ENCODE results near the gene RBMX.
"Not testable (repeated sequence)": the region's sequence is repeated elsewhere in the genome, so short reads cannot be mapped to it uniquely, and the experiment has no call there.

Gene RBMX

DNA sequence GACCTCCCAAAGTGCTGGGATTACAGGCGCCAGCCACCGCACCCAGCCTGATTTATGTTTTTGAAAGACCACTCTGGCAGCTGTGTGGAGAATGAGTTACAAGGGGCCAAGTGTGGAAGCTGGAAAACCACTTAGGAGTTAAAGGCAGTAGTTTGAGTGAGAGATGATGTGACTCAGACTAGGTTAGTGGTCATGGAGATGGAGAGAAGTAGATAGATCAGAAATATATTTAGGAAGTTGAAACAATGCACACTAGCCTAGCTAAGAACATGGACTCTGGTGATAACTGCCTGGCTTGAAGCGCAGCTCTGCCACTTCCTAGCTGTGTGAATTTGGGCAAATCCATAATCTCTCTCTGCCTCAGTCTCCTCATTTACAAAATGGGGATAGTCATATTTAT is 11.9 kb upstream of the RBMX start:
- no peak overlapping the region for H3K4me3 ChIP-seq (ENCODE audit: low read depth, low read length)
- TF ChIP-seq, protein P1, sequence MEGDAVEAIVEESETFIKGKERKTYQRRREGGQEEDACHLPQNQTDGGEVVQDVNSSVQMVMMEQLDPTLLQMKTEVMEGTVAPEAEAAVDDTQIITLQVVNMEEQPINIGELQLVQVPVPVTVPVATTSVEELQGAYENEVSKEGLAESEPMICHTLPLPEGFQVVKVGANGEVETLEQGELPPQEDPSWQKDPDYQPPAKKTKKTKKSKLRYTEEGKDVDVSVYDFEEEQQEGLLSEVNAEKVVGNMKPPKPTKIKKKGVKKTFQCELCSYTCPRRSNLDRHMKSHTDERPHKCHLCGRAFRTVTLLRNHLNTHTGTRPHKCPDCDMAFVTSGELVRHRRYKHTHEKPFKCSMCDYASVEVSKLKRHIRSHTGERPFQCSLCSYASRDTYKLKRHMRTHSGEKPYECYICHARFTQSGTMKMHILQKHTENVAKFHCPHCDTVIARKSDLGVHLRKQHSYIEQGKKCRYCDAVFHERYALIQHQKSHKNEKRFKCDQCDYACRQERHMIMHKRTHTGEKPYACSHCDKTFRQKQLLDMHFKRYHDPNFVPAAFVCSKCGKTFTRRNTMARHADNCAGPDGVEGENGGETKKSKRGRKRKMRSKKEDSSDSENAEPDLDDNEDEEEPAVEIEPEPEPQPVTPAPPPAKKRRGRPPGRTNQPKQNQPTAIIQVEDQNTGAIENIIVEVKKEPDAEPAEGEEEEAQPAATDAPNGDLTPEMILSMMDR (IDR thresholded peaks at IDR 0.05; ENCODE audit: borderline replicate concordance, insufficient read depth, low read depth, low read length): no peak

DNA sequence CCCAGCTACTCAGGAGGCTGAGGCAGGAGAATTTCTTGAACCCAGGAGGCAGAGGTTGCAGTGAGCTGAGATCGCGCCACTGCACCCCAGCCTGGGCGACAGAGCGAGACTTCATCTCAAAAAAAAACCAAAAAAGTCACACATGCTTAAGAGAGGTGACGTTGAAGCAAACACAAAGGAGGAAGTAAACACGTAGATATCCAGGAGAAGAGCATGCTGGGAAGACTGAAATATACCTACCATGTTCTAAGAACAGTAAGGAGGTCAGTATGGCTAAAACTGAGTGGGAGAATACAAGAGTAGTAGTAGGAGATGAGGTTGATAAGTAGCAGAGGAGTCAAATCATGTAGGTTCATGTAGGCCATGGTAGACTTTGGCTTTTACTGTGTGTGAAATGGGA is 10.1 kb upstream of the RBMX start:
- H3K4me3 ChIP-seq (ENCODE audit: low read depth, low read length): not testable (repeated sequence)

DNA sequence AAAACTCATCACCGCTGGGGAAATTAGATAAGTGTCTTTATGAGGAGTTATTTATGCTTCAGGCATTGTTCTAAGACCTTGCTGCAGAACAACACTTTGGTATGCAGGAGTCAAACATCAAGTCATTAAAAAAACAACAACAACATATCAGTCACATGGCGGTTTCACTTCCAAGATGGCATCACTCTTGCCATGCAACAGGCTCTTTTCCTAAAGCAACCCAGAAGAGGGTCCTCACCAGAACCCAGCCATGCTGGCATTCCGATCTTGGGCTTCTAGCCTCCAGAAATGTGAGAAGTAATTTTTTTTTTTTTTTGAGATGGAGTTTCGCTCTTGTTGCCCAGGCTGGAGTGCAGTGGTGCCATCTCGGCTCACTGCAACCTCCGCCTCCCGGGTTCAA is 8.7 kb upstream of the RBMX start:
- TF ChIP-seq, protein P1 (IDR thresholded peaks at IDR 0.05; ENCODE audit: borderline replicate concordance, insufficient read depth, low read depth, low read length): no peak
- H3K4me3 ChIP-seq (ENCODE audit: low read depth, low read length): no peak overlapping the region

DNA sequence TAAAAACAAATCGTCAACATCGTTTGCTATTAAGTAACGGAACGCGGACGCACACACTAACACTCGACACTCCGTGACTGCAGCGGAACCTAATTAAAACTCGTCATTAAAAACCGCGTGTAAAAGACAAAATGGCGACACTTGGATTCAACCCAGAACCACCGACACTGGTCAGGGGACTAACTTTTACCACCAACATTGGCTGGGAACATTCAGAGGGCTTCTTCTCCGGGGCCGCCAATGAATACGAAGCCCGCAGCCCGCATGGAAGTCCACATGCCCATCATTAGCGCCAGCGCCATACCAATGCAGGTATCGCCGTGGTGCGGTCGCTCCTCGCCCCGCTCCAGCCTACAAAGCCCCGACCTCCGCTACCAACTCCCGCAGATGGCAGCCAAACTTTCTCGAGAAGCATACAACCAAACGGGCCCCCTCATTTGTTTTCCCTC is 498 bp downstream of the RBMX start:
- TF ChIP-seq, protein P1 (IDR thresholded peaks at IDR 0.05; ENCODE audit: borderline replicate concordance, insufficient read depth, low read depth, low read length): no peak
- peak overlapping the region; percentile 88 for H3K4me3 ChIP-seq (ENCODE audit: low read depth, low read length)

DNA sequence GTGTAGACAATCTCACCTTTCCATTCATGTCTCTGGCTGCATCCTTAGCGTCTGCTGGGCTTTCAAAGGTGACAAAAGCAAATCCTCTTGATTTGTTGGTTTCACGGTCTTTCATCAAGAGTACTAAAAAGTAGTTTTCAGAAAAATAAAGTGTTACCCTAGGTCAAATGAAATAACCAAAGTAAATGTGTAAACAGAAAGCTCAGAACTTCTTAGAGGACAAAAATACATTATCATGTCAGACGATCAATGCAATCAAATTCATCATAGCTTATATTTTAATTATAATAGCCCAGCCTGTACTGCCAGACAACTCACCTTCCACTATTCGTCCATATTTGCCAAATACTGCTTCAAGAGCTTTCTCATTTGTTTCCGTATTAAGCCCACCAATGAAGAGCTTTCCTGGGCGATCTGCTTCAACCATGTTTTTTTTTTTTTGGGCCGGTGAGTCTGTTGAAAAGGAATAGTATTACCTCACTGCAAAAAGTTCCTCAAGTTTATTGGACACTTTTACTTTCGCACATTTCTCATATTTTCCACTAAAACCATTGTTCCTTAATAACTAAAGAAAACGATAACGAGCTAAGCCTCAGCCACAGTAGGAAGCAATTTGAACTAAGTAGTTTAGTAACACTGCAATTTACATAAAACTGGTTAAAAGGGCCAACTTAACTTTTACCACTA is 1.4 kb downstream of the RBMX start:
- TF ChIP-seq, protein P1 (IDR thresholded peaks at IDR 0.05; ENCODE audit: borderline replicate concordance, insufficient read depth, low read depth, low read length): no peak
- H3K4me3 ChIP-seq (ENCODE audit: low read depth, low read length): peak overlapping the region; percentile 88

DNA sequence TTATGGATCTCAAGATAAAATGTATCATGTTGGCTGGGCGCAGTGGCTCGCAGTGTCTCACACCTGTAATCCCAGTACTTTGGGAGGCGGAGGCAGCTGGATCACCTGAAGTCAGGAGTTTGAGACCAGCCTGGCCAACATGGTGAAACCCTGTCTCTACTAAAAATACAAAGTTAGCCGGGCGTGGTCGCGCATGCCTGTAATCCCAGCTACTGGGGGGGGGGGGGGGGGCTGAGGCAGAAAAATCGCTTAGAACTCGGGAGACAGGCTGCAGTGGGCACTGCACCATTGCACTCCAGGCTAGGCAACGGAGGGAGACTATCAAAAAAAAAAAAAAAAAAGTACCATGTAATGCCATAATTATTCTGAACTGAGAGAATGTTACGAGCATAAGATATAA is 2.1 kb downstream of the RBMX start:
- TF ChIP-seq, protein P1 (IDR thresholded peaks at IDR 0.05; ENCODE audit: borderline replicate concordance, insufficient read depth, low read depth, low read length): no peak
- H3K4me3 ChIP-seq (ENCODE audit: low read depth, low read length): no peak overlapping the region

DNA sequence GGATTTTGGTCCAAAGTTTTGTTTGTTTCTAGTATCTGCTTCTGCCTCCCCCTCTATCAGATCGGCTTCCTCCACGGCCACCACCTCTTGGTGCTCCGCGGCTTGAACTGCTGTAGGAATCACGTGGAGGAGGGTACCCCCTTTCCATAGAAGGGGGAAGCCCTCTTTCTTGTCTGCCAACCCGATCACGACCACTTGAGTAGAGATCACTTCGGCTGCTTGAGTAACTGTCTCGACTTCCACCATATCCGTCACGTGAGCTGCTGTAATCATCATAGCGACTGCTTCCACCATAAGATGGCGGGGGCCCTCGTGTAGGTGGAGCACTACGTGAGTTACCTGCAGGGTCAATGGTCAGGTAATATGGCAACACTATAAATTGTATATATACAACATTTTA is 6.4 kb downstream of the RBMX start:
- not testable (repeated sequence) for H3K4me3 ChIP-seq (ENCODE audit: low read depth, low read length)

DNA sequence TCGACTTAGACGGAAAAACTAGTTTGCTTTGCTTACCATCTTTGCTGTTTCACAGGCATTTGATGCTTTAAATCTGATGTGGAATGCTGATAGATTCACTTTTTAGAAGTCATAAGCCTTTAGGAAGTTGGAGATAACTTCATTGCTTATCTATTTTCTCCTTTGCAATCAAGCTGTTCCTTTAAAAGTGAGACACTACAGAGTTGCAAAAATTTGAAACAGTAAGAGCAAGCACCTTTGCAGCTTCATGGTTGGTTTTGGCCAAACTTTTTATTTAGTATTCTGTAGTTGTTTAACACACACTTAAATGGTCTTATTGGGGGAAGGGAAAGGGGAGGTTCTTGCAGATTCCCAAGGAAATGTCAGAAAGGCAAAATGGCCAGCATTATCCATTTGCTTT is 7.3 kb downstream of the RBMX start:
- H3K4me3 ChIP-seq (ENCODE audit: low read depth, low read length): not testable (repeated sequence)

DNA sequence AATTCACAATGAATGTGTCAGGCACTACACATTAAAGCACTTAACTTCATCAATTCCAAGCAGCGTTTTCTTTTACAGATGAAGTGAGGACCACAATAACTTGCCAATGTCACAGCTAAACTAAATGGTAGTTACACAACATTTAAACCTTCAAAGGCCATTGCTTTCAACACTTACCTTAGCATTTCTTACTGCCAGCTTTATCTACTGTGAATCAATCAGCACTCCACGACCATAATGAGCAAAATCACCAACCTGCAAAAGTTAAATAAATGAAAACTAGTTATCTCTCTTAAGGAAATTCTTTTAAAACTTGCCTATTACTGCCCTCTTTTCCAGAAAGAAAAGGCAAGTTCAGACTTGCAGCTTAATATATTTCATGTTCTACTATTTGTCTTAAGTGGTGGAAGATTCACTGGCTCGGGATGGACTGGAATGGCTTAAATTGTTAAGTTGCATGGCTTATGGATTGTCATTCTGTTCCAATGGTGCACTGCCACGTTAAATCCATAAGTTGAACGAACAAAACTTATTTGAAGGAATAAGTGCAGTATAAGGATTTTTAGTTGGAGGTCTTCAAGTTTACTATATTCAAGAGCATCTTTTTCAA is 8.3 kb downstream of the RBMX start:
- no peak overlapping the region for H3K4me3 ChIP-seq (ENCODE audit: low read depth, low read length)
- TF ChIP-seq, protein P1 (IDR thresholded peaks at IDR 0.05; ENCODE audit: borderline replicate concordance, insufficient read depth, low read depth, low read length): no peak
